ENCODE results near the gene MDP1.
"Not testable (repeated sequence)": the region's sequence is repeated elsewhere in the genome, so short reads cannot be mapped to it uniquely, and the experiment has no call there.

Gene MDP1

DNA sequence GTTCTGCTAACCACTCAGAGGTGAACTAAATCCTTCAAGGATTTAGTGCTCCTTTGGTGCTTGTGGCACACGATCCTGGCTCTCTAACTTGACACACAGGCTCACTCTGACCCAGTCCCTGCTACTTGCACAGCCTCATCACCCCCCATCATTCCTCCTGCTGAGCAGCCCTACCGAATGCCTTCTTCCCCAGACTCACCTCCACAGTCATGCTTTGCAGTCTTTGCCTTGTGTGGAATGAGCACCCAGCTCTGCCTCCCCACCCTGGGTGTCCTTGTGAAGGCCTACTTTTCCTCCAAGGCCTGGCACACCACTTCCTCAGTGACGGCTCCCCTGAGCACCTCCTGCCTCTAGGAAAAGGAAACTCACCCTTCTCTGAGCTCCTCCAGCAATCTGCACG is 34.5 kb upstream of the MDP1 start:
- DNase-seq, result no peak

DNA sequence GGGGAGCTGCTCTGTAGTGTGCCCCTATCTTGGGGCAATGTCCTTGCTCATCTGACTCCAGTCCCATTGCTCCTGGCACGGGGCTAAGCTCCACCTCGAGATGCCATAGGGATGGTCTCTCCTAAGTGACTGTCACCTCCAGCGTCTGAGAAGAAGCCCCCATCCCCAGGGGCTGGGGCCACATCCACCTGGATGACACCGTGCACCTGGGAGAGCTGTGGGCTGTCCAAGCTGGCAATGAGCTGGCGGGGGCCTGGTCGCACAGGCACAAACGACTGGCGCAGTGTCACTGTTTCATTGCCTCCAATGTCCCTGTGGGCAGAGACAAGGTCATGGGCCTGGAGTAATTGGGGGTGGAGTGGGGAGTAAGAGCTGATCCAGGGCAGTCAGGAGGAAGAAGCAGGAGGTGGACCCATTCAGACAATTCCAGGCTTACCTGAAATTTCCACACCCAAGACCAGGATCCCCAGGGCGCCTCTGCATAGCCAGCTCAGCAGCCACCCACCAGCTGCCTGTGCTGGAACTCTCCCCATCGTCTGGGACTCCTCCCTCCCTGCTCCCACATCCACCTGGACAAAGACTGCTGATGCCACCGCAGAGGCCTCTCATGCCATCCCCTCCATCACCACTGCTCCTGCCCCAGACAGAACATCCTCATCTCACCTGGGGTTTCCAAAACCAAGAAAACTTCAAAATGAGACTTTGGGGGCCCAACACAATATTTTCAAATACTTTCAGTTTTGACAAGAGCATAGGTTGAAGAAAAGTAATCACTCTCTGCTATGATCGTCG is 33.6 kb upstream of the MDP1 start:
- no peak for DNase-seq

DNA sequence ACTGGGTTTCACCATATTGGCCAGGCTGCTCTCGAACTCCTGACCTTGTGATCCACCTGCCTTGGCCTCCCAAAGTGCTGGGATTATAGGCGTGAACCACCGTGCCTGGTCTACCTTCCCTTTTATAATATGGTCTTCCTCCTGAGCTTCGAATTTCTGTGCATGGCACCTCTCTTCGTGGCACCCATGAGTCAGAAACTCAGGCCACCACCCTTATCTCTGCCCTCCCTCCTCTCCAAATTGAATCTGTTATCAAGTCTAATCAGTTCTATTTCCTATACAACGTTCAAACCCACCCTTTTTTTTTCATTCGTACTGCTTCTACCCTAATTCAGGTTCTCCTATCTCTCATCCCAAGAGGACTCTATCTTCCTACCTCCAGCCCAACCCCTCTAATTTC is 31.6 kb upstream of the MDP1 start:
- no peak for DNase-seq

DNA sequence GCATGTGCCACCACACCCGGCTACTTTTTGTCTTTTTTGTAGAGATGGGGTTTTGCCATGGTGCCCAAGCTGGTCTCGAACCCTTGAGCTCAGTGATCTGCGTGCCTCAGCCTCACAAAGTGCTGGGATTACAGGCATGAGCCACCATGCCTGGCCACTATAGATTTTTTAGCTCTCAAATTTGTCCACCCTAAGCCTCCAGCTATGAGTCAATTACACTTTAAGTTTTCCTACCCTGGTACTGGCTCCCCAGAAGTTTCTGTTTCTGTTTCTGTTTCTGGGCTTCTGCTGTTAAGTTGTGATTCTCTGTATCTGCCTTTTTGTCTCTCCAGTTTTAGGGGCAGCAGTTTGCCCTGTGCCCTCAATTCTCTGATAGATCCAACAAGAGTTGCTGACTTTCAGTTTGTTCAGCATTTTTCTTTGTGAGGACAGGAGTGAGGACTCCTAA is 30.9 kb upstream of the MDP1 start:
- DNase-seq, result no peak

DNA sequence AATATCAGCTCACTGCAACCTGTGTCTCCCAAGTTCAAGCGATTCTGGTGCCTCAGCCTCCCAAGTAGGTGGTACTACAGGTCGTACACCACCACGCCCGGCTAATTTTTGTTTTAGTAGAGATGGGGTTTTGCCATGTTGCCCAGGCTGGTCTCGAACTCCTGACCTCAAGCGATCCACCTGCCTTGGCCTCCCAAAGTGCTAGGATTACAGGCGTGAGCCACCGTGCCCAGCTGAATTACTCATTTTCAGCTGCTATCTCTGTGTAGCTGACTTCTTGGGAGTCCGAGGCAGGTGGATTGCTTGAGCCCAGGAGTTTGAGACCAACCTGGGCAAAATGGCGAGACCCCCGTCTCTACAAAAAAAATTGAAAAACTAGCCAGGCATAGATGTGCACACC is 29.5 kb upstream of the MDP1 start:
- not testable (repeated sequence) for DNase-seq

DNA sequence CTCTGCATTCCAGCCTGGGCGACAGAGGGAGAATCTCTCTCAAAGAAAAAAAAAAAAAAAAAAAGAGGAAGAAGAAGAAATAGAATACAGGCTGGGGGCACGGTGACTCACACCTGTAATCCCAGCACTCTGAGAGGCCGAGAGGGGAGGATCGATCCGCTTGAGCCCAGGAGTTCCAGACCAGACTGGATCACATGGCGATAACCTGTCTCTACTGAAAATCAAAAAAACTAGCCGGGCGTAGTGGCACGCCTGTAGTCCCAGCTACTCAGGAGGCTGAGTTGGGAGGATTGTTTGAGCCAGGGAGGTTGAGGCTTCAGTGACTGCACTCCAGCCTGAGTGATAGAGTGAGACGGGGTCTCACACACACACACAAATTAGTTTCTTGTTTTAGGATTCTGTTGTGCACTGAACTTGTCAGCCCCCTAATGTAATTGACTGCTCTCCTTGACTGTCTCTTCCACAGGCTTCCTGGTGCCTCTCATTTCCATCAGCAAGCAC is 27.5 kb upstream of the MDP1 start:
- no peak for DNase-seq

DNA sequence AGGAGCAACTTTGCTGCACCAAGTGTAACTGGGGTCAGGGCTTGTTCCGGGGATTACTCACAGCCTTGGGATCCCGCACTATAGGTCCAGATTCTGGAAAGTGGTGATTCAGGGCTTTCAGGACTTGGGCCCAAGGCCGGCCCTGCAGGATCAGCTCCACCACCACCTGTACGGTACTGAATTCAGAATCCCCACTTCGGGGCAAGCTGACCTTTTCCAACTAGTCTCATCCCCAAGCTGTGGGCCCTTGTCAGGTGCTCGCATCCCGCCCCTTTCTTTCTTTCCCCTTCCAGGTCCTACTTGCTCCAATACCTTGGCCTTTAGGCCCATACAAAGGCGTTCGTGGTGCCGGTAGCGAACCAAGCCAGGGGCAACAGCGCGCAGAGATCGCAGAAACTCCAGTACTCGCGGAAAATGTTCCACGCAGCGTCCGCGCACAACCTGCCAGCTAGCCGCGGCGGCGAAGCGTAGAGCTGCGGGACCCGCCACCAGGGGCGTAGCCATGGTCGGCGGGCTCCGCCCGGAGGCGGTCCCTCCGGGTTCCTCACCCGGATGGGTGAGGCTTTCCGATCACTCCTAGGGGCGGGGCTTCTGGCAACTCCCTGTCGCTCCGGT is 26.1 kb upstream of the MDP1 start:
- peak; percentile 92 for DNase-seq

DNA sequence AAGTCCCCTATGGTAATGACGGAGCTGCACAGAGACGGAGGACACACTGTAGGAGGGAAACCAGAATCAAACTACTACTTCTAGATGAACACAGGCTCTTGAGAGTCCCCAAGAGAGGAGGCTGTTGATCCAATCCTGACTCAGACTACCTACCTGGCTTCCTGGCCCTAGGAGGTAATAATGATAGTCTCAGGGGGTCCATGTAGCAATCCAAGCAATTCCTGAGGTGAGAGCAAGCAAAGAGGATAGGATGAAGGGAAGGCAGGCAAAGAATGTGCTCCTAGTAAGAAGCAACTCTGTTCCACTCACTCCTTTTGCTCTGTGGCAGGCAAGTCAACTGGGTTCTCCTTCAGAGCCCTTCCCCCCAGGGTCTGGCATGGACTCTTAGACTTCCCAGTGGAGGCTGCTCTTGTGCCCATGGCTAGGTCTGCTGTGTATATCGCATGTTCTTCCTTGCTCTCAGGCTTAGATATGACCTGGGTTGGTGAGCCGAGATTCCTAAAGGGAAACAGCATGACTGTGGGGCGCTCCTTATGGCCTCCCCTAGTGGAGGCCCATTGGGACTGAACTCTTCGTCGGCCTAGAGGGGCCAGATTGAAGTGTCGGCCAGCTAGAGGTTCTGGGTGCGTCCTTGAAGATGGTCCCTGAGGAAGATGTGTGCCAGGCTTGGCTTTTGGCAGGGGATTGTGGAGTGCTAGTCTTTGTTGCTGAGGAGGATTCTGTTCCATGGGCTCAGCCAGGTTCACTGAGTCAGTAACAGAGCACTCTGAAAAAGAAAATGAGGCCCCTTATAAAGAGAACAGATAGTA is 24.4 kb upstream of the MDP1 start:
- DNase-seq, result no peak

DNA sequence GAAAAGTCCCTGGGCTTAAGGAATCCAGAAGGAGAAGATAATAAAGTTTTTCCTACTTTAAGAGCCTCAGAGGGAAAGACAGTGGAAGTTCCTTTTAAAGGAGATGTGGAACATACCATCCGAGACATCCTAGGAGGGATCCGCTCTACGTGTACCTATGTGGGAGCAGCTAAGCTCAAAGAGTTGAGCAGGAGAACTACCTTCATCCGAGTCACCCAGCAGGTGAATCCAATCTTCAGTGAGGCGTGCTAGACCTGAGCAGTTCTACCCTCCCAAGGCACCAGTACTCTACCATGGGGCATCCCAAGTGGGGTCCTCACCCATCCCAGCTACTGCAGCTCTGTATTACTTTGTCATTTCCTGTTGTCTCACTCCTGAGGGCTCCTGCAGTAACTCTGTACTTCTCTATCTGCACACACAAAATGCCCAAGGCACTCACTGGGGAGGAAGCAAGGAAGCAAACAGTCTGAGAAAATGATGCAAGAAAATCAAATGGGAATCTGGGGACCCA is 22.7 kb upstream of the MDP1 start:
- no peak for DNase-seq

DNA sequence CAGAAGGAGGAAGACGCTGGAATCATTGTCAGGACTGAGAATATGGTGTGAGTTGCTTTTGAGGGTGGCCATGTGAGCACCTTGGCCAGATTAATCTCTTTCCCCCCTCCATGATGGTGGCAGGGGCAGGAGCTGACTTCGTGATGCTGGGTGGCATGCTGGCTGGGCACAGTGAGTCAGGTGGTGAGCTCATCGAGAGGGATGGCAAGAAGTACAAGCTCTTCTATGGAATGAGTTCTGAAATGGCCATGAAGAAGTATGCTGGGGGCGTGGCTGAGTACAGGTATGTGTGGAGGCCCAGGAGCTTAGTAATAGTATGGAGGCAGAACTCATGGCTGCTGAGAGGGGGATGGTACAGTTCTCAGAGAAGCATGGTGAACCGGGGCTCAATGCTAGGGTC is 22.3 kb upstream of the MDP1 start:
- no peak for DNase-seq

DNA sequence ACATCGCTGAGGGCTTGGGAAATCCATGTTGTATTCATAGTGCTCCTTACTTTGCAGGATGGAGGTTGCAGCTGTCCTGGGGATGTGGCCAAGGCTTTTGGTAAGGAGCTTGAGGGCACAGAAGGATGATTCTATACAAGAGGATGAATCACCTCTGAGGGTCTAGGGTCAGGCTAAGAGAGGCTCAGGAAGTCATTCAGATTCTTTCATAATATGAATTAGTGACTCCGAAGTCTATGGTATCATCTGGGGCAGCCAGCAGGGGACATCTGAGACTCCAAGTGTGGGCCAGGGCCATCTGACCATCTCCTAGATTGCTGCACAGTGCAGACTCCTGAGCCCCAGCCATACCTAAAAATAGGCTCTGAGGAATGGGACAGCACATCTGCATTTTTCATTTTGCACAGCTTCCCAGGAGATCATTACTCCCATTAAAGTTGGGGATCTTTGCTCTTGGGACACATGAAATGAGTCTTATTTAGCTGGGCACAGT is 21.6 kb upstream of the MDP1 start:
- DNase-seq, result no peak

DNA sequence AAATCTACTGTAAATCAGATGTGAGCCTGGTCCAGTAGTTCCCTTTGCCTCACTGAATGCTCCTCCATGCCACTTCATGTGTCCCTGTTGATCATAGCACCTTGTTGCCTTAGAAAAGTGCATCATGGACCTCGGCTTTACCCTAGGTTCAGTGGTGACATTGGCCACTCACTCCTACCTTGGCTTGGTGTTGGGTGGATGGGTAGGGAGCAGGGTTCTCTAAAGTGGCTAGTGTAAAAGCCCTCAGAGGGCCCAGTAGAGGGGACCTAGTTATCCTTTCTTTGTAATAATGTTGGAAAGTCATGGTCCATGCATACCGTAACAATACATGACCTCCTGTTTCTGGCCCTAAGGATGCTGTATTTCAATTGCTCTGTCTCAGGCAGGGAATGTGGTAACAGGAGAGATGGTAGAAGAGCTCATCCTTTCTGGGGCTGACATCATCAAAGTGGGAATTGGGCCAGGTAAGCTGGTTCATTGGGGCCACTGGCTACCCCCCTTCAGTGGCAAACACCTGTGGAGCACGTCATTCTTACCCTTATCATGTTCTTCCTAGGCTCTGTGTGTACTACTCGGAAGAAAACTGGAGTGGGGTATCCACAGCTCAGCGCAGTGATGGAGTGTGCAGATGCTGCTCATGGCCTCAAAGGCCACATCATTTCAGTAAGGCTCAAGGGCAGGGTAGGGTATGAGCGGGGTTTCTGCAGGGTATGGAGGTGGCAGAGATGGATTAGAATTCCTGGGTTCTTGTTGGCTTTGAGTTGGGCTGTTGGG is 21.0 kb upstream of the MDP1 start:
- DNase-seq, result no peak

DNA sequence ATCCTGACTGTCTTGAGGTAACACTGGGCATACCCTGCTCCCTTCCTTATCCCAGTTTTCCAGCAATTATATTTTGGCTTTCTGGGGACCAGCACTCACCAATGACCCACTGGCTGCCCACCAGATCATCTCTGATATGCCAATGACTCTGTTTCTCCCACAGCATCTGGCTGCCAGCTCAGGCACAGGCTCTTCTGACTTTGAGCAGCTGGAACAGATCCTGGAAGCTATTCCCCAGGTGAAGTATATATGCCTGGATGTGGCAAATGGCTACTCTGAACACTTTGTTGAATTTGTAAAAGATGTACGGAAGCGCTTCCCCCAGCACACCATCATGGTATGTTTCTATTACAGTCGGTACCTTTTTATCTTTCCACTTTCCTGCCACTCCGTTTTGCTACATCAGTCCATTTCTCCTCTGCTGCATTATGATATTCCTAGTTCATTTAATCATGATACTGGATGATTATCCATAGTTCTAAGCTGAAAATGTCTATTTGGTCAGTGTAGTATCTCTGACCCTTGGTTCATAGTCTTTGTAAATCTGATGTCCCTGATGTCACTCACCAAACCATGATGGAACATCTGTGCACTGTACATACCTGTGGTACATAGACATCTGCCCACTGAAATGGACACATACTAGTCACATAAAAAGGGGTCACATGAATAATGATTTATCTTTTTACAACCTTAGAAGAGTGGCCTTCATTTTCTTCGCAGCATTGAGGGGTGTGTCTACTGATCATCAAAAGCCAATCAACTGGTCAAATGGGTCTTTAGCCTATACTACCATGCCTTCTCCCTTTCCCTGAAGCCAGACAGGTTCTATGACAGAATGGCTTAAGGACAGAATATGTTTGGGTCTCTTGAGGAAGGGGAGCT is 20.2 kb upstream of the MDP1 start:
- no peak for DNase-seq

DNA sequence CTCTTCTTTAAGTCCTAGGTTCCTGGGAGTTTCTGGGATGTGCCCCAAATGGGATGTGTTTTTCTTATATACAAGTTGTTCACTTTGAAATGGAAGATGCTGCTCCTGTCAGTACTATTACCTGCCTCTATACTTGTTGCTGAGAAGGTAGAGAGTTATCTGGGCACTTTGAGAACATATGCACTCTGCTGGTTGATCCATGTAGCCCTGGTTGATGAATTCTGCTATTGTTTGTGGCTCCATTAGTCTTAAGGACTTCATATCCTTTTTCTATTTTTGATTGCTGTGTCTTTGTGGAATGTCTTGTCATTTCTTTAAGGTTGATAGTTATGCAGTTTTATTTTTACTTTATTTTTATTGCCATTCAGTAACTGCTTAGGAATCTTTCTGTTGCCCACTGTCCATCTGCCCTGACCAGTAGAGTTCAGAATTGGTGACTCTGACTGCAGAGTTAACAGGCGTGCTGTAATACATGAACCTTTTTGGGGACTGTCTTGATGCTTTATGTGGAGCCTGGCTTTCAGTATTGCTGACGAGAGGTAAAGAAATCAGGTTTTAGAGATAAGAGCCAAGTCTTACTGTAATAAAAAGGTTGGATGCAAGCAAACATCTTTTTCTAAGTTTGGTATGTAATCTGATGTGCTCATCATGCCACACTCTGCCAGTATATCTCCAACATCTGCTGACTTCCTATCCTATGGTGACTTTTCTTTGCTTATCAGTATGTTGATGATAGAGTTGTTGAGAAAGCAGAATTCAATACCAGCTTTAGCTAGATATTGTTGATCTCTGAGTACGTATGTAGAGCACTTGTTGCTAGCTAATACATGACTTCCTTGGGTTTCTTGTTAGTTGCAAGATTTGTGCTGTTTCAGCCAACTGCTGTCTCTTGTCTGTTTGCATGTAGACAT is 18.5 kb upstream of the MDP1 start:
- no peak for DNase-seq

DNA sequence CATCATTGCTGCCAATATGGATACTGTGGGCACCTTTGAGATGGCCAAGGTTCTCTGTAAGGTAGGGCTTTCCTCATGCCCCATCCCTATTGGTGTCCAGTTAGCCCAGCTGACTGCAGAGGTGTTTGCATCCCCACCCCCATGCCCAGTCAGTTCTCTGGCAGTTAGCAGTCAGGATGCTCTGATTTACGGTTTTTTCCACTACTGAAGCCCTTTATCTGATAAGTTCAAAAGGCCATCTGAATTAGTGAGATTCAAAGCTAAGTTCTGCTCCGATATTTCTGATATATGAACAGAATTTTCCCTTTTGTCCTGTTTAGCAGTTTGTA is 17.6 kb upstream of the MDP1 start:
- no peak for DNase-seq

DNA sequence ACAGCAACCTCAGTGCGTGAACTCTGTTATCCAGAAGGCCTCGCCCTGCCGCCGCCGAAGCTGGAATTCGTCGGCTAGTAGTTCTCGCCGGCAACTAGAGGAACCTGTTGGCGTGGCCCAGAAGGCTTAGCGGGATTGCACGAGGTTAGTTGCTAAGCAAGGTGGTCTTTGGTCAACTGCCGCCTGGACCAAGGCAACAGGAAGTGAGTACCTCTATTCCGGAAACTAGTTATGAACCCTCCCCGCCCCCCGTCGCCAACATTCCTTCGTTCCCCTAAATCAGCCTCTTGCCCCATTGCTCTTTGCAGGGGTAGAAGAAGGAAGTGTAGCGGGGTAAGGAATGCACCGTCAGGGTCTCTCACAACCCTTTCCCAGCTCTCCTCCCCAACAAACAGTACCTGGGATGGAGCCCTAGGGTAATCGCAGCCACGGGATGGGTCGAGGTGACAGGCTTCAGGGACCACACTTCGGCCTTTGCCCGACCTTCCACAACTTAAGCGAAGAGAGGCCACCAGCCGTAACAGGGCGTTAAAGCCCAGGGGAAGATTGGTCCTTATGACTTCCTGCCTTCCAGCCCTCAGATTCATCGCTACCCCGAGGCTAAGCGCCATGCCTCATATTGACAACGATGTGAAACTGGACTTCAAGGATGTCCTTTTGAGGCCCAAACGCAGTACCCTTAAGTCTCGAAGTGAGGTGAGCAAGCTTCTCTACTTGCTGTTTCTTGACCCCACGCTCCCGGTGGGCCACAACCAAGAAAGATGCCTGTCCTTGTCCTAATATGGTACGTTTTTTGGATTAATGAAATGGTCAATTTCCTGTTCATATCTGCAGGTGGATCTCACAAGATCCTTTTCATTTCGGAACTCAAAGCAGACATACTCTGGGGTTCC is 17.0 kb upstream of the MDP1 start, which contains the start of gene GMPR2:
TSS of gene GMPR2 (plus strand) at position 285 of the 893 bp plus-strand sequence. CDS start at position 610, 325 bp downstream.
- no peak for DNase-seq

DNA sequence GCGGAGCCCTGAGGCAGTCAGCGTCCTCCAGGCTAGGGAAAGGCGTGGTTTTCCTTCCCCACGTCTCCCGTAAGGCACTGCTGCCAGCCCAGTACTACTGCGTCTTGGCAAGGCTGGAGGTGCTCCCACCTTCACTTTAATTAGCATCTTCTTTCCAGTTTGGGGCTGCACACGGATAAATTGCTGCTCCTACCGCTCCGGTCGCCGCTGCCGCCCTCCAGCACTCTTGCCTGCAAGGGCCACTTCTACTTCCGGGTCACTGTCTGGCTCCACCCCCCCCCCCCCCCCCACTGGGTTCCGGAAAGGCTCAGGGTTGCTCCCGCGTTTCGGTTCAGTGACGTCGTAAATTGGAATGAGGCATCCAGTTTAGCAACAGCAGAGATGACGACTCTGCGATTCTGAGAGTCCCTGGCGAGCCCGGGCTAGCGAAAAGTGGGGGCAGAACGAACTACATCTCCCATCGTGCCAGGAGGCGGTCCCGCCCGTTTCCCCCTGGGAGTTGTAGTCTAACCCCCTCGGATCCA is 16.3 kb upstream of the MDP1 start, which contains the start of gene NEDD8:
TSS of gene NEDD8 (minus strand) at position 247 of the 524 bp plus-strand sequence. CDS start at position 147, 100 bp downstream.
- peak; percentile 99 for DNase-seq

Measured in fibroblast of skin of scalp (primary cell).